Activated T-cell treated with anti-CD3 and anti-CD28 coated beads for 4 hours (primary cell): ENCODE measurements around the gene CDX2.

Experiments used
- DNase-seq: peaks from one replicate; pipeline ENCODE4 v3.0.0-alpha.2; 2020

The CDX2 gene

GRCh38 chr13:27978301-27978968, 9.3 kb upstream of the CDX2 start:
- DNase-seq = no peak

DNA sequence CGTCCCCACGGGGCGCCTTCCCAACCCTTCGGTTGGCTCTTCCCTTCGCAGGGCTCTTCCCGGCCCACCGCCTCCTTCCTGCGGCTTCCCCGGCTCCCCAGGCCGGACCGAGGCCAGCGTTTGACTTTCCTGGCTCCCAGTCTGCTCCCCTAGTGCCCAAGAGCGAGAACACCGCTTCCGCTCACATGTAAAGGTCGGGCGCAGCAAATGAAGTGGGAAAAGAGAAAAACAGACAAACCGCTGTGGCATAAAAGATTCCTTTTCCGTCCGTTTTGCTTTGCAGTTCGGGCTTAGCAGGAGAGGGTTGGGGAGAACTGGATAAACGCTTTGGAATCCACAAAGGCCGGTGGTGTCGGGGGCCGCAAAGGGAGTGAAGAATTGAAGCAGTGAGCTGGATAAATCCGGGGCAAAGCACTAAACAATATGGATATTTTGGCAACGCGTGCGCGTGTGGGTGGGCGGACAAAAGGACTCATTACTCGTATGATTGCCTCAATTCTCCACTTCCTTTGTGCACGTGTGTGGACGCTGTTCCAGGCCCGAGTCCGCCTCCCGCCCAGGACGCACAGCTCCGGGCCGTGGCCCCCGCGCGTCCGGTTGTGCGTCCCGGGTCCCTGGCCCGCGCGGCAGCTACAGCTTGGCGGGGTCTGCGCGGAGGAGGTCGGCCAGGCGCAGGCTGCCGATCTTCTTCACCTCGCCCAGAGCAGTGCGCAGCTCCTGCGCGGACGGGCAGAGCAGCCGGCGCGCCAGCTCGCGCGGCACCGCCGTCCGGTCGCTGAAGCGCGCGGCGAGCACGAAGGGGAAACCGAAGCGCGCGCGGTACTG, 8.6 kb upstream of the CDX2 start:
- no peak for DNase-seq

- DNase-seq = no peak
These were observed 7.4 kb upstream of the CDX2 start for GRCh38 chr13:27976362-27977091.

DNA sequence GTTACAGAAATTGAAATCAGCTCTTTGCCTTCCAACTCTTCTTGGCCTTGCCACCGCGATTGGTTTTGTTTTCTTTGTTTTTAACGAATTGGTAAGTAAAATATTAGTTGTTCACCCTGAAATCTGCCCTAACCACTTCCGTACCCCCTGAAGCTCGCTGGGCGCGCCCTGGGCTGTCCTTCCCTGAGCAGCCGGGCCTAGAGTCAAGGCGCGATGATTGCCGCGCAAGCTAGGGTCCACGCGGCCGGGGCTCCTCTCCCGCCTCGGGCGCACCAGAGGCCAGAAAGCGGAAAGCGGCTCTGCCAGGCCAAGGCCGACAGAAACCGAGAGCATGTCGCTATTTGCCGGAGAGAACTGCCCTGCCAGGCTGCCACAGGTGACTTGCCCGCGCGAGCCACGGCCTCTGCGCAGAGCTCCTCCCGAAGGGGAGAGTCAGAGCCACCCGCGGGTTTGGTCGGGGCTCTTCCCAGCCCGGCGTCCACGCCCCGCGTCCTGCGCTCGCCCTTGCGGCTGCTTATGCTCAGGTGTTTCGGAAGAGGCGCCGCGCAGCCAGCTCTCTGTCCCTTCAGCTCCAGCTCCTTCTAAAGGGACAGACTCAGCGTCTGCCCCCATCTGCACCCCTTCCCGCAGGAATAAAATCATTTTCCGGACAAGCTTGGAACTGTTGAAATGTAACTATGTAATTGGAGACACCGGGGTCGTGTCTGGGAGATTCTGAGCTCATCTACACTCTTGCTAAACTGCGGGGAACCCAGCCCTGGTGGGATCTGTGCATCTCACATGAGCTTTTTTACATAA, 6.6 kb upstream of the CDX2 start:
- no peak for DNase-seq

DNA sequence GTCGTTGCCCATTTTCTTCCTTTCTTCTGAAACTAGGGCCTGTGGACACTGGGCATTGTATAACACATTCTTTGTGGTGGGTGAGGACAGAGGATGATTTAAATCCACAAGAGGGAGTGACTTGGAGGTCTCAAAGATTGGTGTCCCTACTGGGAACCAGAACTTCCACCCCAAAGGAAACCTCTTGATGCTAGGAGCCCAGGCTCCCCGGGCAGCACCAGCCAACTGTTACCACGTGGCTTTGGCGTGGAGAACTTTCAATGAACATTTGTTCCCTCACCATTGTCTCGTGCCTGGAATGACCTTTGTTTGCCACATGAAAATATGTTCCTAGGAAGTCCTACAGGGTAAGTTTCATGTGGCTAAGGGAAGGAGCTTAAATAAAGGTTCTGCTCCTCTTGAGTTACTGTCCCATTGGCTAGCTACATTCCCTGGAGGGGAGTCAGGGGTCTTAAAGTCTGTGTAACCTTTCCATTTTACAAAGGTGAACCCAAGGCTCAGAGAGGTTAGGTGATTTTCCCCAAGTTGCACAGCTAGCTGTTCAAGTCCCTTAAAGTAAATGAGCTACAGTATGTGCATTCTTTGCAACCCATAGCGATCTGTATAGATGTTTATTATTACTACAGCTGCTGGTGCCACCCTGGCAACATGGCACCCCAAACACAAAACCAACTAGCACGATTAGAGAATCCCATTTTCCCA, 5.0 kb upstream of the CDX2 start:
- DNase-seq = no peak

DNA sequence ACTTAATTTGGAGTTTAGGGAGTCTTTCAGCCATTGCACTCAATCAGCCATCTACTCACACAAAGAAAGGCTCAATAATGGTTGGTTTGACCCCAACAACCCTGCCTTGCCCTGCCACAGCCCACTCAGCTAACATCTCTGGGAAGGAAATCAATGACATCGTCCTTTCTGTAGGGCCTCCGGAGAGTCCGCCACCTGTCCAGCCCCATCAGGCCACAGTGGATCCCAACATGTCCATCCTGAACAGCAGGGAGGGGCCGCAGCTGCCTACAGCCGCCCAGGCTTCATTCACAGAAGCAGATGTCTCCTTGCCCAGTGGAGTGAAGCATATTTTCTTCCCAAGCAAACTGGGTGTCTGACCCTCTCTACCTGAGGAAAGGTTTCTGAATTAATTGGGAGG, 4.2 kb upstream of the CDX2 start:
- DNase-seq = no peak

- DNase-seq = no peak
These were observed 3.3 kb upstream of the CDX2 start for GRCh38 chr13:27972478-27972820.

DNA sequence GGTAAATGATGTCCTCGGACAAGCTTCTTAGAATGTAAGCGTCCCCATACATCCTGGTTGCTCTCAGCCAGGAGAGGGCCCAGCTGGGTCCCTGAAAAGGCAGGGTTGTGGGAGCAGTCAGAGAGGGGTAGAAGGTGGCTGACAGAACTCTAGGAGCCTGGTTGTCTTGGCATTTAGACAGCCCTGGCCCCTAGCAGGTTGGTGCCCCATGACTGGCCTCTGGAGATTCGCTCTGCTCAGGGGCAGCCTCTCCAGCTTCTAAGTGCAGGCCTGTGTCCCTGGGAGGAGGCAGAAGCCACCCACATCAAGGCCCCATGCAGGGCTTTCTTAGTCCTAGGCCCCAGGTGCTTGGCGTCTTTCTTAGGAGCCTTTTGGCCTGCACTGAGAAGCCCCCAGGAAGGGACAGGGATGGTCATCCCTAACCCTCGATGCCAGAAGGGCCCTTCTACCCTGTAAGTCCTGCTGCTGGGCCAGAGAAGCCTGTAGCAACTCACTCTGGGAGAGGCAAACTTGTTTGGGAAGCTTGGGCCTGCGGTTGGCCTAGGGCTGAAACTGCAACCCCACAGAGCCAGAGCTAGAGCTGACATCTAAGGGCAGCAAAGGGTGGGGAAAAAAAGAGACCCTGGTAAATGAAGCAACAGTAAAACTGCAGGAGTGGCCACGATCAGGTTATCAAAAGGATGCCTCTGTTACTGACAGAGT, 2.8 kb upstream of the CDX2 start:
- no peak for DNase-seq

DNA sequence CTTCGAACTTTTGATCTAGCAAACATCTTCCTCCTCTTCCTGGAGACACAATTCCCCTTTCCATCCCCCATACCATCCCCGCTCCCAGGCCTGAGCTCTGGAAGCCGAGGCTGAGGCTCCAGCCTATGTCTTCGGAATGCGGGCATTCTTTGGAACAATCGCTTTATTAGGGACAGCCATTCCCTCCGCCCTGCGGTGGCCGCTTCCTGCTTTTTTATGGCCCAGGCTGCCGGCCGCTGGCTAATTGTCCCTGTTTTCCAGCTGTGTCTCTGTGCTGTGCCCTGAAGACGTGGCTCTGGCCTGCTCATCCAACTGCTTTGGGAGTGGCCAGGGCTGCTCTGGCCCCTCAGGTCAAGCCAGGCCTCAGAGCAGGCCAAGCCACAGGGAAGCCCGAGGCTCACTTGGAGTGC, 2.1 kb upstream of the CDX2 start:
- DNase-seq = no peak

- no peak for DNase-seq
These were observed 1.5 kb upstream of the CDX2 start for GRCh38 chr13:27970382-27971235.

GRCh38 chr13:27969866-27970229, 733 bp upstream of the CDX2 start:
- no peak for DNase-seq

- no peak for DNase-seq
These were observed 616 bp downstream of the CDX2 start for GRCh38 chr13:27968316-27969081.

DNA sequence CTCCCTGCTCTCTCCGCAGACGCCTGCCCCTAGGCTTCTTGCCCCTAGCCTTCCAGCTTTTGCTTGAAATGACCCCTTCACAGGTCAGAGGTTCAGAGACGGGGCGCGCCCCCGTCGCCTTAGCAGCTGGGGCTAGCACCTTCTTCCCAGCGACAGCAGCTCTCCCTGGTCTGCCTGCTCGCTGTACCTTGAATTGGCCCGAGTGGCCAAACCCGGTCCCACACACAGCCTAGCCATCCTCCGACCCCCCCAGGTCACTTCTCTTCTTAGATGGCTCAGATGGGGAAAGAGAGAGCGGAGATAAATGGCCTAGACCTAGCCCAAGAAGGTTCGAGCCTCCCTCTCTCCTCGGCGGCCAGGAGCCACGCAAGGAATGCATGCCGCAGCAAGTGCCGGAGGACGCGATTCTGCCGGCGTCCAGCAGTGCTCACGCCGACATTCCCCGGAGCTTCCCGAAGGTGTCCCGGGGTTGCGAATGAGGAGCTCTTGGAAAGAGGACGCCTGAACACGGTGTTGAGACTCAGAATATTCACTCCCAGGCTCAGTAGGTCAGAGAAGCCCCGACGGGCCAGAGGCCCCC, 1.3 kb downstream of the CDX2 start:
- no peak for DNase-seq

GRCh38 chr13:27967203-27967735, 1.8 kb downstream of the CDX2 start:
- no peak for DNase-seq

- no peak for DNase-seq
These were observed 2.4 kb downstream of the CDX2 start for GRCh38 chr13:27966641-27967202.

DNA sequence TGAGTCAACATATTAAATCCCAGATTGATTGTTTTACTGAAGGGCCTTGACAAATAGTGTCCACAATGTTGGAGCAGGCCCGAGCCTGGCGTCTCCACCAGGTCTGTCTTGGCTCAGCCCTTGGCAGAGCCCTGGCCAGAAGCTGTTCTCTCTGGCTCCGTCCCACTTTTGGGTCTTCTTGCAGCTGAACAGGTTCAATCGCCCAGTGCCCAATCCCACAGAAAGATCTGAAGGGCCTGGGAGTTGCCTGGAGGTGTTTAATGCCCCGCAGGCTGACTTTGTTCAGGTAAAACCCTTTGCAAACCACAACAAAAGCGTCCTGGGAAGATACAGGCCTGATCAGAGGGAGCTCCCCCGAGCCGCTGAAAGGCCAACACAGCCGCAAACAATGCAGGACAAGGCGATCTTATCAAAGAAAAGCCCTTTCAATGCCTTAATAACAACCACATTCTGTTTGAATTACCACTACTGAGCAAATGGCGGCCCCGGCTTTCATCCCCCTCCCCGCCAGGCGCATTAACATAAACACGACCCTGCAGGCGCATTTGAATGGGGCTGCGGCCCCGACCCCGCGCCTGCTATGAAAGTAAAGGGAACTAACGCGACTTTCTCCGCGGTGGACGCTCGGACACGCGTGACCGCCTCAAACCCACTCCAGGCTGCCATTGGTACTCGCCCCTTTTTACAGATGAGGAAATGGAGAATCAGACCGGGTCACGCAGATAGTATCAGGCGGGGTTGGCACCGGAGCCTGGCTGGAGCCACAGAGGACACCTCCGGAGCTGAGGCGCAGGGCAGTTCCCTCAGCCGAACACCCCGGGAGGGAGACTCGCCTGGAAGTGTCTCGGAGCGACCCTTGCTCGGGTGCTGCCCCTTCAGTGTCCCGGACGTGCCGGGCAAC, 3.1 kb downstream of the CDX2 start:
- no peak for DNase-seq

- no peak for DNase-seq
These were observed 3.8 kb downstream of the CDX2 start for GRCh38 chr13:27965343-27965739.

- DNase-seq = no peak
These were observed 4.3 kb downstream of the CDX2 start for GRCh38 chr13:27964741-27965323.
